ENCODE measurements around the gene TRAPPC5. TPM values are rescaled to one million over a fixed set of nuclear protein-coding genes. Genes with fewer than 3 reads are reported as not detected.

The TRAPPC5 gene
- total RNA-seq, 4 donors from 2014 or later: 59.9 to 114 (median 72.2) TPM

DNA sequence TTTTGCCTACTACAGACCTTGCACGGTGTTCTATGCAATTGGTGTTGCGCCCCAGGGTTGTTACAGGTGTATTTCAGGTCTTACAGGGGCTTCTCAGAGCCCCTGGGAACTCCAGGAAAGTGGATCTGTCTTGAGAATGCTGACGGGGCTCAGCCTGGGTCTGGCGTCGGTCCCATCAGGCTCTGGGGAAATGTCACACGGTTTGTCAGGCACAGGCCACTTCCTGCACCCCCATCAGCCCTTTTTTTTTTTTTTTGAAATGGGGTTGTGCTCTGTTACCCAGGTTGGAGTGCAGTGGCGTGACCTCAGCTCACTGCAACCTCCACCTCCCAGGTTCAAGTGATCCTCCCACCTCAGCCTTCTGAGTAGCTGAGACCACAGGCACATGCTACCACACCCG, 38.0 kb downstream of the TRAPPC5 start:
- TF ChIP-seq, protein P1, sequence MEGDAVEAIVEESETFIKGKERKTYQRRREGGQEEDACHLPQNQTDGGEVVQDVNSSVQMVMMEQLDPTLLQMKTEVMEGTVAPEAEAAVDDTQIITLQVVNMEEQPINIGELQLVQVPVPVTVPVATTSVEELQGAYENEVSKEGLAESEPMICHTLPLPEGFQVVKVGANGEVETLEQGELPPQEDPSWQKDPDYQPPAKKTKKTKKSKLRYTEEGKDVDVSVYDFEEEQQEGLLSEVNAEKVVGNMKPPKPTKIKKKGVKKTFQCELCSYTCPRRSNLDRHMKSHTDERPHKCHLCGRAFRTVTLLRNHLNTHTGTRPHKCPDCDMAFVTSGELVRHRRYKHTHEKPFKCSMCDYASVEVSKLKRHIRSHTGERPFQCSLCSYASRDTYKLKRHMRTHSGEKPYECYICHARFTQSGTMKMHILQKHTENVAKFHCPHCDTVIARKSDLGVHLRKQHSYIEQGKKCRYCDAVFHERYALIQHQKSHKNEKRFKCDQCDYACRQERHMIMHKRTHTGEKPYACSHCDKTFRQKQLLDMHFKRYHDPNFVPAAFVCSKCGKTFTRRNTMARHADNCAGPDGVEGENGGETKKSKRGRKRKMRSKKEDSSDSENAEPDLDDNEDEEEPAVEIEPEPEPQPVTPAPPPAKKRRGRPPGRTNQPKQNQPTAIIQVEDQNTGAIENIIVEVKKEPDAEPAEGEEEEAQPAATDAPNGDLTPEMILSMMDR (IDR thresholded peaks at IDR 0.05; ENCODE audit: low read depth): no peak

DNA sequence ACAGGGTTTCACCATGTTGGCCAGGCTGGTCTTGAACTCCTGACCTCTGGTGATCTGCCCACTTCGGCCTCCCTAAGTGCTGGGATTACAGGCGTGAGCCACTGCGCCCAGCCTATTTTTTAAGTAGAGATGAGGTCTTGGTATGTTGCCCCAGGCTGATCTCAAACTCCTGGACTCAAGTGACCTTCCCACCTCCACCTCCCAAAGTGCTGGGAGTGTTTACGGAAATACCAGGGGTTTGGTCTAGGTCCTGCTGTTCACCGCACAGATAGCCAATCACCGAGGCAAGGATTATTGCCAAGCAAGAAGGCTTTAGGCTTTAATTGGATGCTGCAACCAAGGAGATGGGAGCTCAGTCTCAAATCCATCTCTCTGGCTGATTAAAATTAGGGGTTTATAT, 39.7 kb downstream of the TRAPPC5 start:
- TF ChIP-seq, protein P1 (IDR thresholded peaks at IDR 0.05; ENCODE audit: low read depth): no peak

- TF ChIP-seq, protein P1 (IDR thresholded peaks at IDR 0.05; ENCODE audit: low read depth): no peak
Observed at GRCh38 chr19:7722231-7722651, 41.6 kb downstream of the TRAPPC5 start.

- TF ChIP-seq, protein P1 (IDR thresholded peaks at IDR 0.05; ENCODE audit: low read depth): no peak
Observed at GRCh38 chr19:7725791-7726190, 45.2 kb downstream of the TRAPPC5 start.

DNA sequence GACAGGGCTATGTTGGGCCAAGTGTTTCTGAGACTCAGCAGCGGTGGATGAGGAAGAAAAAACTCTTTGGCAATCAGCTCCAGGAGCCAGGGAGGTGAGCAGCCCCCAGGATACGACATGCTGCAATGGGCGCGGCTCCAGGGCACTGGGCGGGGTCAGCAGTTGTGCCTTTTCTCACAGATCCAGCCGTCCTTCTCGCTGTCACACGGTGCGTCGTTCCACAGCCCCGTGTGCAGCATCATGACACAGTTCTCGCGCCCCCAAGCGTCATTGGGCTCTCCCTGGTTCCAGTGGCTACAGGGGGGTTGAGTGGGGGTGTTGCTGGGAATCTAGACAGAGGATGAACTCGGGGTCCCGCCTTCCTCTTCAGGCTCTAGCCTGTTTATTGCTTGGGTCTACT, 48.6 kb downstream of the TRAPPC5 start:
- TF ChIP-seq, protein P1 (IDR thresholded peaks at IDR 0.05; ENCODE audit: low read depth): no peak

DNA sequence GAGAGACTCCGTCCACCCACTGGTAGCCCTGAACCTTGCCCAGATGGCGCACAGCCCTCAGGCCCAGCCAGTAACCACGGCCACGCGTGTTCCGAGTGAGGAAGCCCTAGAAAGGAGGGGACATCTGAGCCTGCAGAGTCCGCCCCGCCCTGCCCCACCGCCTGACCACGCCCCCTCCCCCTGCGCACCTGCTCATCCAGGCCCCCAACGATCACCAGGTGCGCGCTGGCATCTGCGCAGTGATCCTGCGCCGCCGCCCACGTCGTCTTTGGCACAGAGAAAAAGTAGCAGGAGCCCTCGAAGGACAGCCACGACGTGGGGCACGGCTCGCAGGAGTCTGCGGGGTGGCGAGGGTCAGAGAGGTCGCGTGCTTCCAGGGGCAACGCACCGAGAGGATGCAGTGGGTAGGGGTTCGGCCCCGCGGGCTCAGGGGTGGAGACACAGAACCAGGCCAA, 49.2 kb downstream of the TRAPPC5 start:
- TF ChIP-seq, protein P1 (IDR thresholded peaks at IDR 0.05; ENCODE audit: low read depth): no peak

GRCh38 chr19:7730286-7731217, 49.9 kb downstream of the TRAPPC5 start:
- TF ChIP-seq, protein P1 (IDR thresholded peaks at IDR 0.05; ENCODE audit: low read depth): no peak

All from subcutaneous adipose tissue (tissue), 4 donors.